Smooth muscle cell (in vitro differentiated cells): ENCODE measurements around the gene COBL. TPM values are rescaled to one million over a fixed set of nuclear protein-coding genes. Genes with fewer than 3 reads are reported as not detected.

Experiments
- DNase-seq: peaks from one replicate; lab custom pipeline; 2025; ENCODE audit not compliant: unreplicated experiment; lab: John Stamatoyannopoulos, UW
- H2AFZ ChIP-seq: fragments of 200-600 bp; sonication (generic); 2 replicates; pipeline ENCODE4 v1.6.0; 2016; ENCODE audit warnings: antibody characterized with exemption, low read depth, mild to moderate bottlenecking
- H3F3A ChIP-seq: fragments of 200-600 bp; sonication (generic); 2 replicates; pipeline ENCODE4 v1.6.0; 2017; ENCODE audit warnings: antibody characterized with exemption, low read depth
- H3K27ac ChIP-seq: fragments of 200-600 bp; sonication (generic); 2 replicates; pipeline ENCODE4 v1.5.1; 2016; ENCODE audit warnings: low read depth, mild to moderate bottlenecking
- H3K27me3 ChIP-seq: fragments of 200-600 bp; sonication (generic); 2 replicates; pipeline ENCODE4 v1.6.1; 2016; ENCODE audit warnings: low read depth, mild to moderate bottlenecking
- H3K36me3 ChIP-seq: fragments of 200-600 bp; sonication (generic); 2 replicates; pipeline ENCODE4 v1.5.1; 2016; ENCODE audit warnings: low read depth
- H3K4me1 ChIP-seq: fragments of 200-600 bp; sonication (generic); 2 replicates; pipeline ENCODE4 v1.5.1; 2016; ENCODE audit warnings: low read depth
- H3K4me2 ChIP-seq: fragments of 200-600 bp; sonication (generic); 2 replicates; pipeline ENCODE4 v1.6.0; 2016; ENCODE audit warnings: mild to moderate bottlenecking
- H3K4me3 ChIP-seq: fragments of 200-600 bp; sonication (generic); 2 replicates; pipeline ENCODE4 v1.5.1; 2016; ENCODE audit warnings: mild to moderate bottlenecking
- H3K79me2 ChIP-seq: fragments of 200-600 bp; sonication (generic); 2 replicates; pipeline ENCODE4 v1.6.0; 2016; ENCODE audit warnings: low read depth, mild to moderate bottlenecking
- H3K9ac ChIP-seq: fragments of 200-600 bp; sonication (generic); 2 replicates; pipeline ENCODE4 v1.6.0; 2016; ENCODE audit warnings: low read depth
- H3K9me3 ChIP-seq: fragments of 200-600 bp; sonication (generic); replicated peaks from 2 replicates; pipeline ENCODE4 v1.5.1; 2016; ENCODE audit warnings: low read depth
- H4K20me1 ChIP-seq: fragments of 200-600 bp; sonication (generic); 2 replicates; pipeline ENCODE4 v1.6.0; 2016; ENCODE audit warnings: low read depth
- WGBS: methylation state at CpG from one replicate; pipeline ENCODE4 v1.1.7; 2016; ENCODE audit warnings: low lambda C conversion rate; 5-methylcytosine and 5-hydroxymethylcytosine counted together
- polyA plus RNA-seq: library from polyadenylated mRNA; unstranded; fragments of >200 nt; fragmentation: Nextera tagmentation; extraction: Ambion mirVana; gene quantifications from 2 replicates; pipeline ENCODE4 v1.2.1, GENCODE V29; 2016
- total RNA-seq: library from RNA; depleted of rRNA; stranded (reverse); fragments of >200 nt; gene quantifications from 2 replicates; pipeline ENCODE4 v1.2.3, GENCODE V29; 2014
- TF ChIP-seq, protein P1 (sequence below): fragments of 200-600 bp; sonication (generic); IDR thresholded peaks from 2 replicates; pipeline ENCODE4 v1.5.1; 2017; ENCODE audit warnings: borderline replicate concordance, mild to moderate bottlenecking, antibody characterized with exemption; ENCODE audit not compliant: insufficient read depth, poor library complexity, severe bottlenecking

COBL gene
- total and polyA plus RNA-seq, 2 experiments from 2014 or later, result 0.47 to 2.8 TPM

GRCh38 chr7:51162724-51163329 is 153.8 kb downstream of the COBL start:
- no peak overlapping the region for H3K27ac ChIP-seq
- no peak overlapping the region for H3K4me3 ChIP-seq
- H3F3A ChIP-seq, result peaks cover 6% of the 10 kb centered on the region
- H3K36me3 ChIP-seq, result no peaks in the 10 kb centered on the region
- H3K27me3 ChIP-seq, result no peaks in the 10 kb centered on the region
- H3K4me2 ChIP-seq, result peak overlapping the region; percentile 4
- H2AFZ ChIP-seq, result no peak overlapping the region
- 11% methylated on average over 9 of the region's 9 CpGs for WGBS
- TF ChIP-seq, protein P1, sequence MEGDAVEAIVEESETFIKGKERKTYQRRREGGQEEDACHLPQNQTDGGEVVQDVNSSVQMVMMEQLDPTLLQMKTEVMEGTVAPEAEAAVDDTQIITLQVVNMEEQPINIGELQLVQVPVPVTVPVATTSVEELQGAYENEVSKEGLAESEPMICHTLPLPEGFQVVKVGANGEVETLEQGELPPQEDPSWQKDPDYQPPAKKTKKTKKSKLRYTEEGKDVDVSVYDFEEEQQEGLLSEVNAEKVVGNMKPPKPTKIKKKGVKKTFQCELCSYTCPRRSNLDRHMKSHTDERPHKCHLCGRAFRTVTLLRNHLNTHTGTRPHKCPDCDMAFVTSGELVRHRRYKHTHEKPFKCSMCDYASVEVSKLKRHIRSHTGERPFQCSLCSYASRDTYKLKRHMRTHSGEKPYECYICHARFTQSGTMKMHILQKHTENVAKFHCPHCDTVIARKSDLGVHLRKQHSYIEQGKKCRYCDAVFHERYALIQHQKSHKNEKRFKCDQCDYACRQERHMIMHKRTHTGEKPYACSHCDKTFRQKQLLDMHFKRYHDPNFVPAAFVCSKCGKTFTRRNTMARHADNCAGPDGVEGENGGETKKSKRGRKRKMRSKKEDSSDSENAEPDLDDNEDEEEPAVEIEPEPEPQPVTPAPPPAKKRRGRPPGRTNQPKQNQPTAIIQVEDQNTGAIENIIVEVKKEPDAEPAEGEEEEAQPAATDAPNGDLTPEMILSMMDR, result peak; percentile 93
- no peaks in the 10 kb centered on the region for H4K20me1 ChIP-seq
- H3K79me2 ChIP-seq, result no peaks in the 10 kb centered on the region
- no peaks in the 10 kb centered on the region for H3K4me1 ChIP-seq
- H3K9me3 ChIP-seq, result no peaks in the 10 kb centered on the region
- no peak overlapping the region for H3K9ac ChIP-seq
- DNase-seq, result peak; percentile 63

- Histone ChIP-seq H3K9ac (no peak overlapping the region), H3K4me2 (no peak overlapping the region), H2AFZ (no peak overlapping the region), H3K9me3 (no peaks in the 10 kb centered on the region), H3K36me3 (no peaks in the 10 kb centered on the region), H3K27me3 (no peaks in the 10 kb centered on the region), H4K20me1 (no peaks in the 10 kb centered on the region), H3K4me1 (no peaks in the 10 kb centered on the region), H3F3A (peaks cover 6% of the 10 kb centered on the region), H3K27ac (no peak overlapping the region), H3K4me3 (no peak overlapping the region), H3K79me2 (no peaks in the 10 kb centered on the region)
- 58% methylated on average over 6 of the region's 6 CpGs for WGBS
- no peak for DNase-seq
- TF ChIP-seq, protein P1, result no peak
These were observed 154.7 kb downstream of the COBL start for GRCh38 chr7:51161937-51162336.

DNA sequence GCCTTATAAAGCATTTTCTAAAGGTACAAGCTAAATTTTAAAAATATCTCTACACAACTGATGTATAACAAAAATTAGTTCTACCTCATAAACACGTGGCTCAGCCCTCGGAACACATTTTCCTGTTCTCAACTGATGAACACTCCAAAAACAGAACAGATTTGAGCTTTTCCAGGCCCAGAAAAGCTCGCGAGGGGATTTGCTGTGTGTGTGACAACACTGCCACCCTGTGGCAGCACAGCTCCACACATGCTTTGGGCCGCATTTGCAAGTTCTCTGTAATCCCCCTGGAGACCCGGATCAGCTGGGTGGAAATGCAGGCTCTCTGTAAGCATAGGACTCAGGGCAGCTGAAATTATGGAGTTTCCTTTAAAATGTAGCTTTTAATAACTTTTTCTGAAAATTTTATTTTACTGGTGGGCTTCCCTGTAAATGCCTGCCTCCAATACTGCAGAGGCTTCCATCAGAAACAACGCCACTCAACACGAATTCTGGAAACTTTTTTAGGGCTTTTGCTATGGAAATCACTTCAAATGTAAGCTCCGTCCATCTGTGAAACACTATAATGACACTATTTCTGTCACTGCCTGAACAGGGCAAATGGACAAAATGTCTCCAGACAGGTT is 155.5 kb downstream of the COBL start:
- Histone ChIP-seq H3K27ac (no peak overlapping the region), H3F3A (peaks cover 6% of the 10 kb centered on the region), H3K4me1 (no peaks in the 10 kb centered on the region), H3K9me3 (no peaks in the 10 kb centered on the region), H3K79me2 (no peaks in the 10 kb centered on the region), H4K20me1 (no peaks in the 10 kb centered on the region), H2AFZ (no peak overlapping the region), H3K4me3 (no peak overlapping the region), H3K4me2 (no peak overlapping the region), H3K27me3 (no peaks in the 10 kb centered on the region), H3K9ac (no peak overlapping the region), H3K36me3 (no peaks in the 10 kb centered on the region)
- peak; percentile 14 for DNase-seq
- WGBS, result 28% methylated on average over 9 of the region's 9 CpGs
- TF ChIP-seq, protein P1, result peak; percentile 99

- WGBS, result 85% methylated on average over 6 of the region's 6 CpGs
- no peak for DNase-seq
- no peak overlapping the region for H3K9ac ChIP-seq
- H3F3A ChIP-seq, result peaks cover 6% of the 10 kb centered on the region
- H2AFZ ChIP-seq, result no peak overlapping the region
- TF ChIP-seq, protein P1, result no peak
- no peaks in the 10 kb centered on the region for H4K20me1 ChIP-seq
- no peak overlapping the region for H3K27ac ChIP-seq
- no peaks in the 10 kb centered on the region for H3K36me3 ChIP-seq
- no peak overlapping the region for H3K4me3 ChIP-seq
- H3K9me3 ChIP-seq, result no peaks in the 10 kb centered on the region
- H3K4me1 ChIP-seq, result no peaks in the 10 kb centered on the region
- no peak overlapping the region for H3K4me2 ChIP-seq
- H3K27me3 ChIP-seq, result no peaks in the 10 kb centered on the region
- H3K79me2 ChIP-seq, result no peaks in the 10 kb centered on the region
These were observed 156.2 kb downstream of the COBL start for GRCh38 chr7:51160411-51160810.
